Stomach (tissue), 4 donors: ENCODE measurements around the gene FBRSL1.

Experiments used
- EP300 ChIP-seq: sonication (generic); formaldehyde crosslinking; IDR thresholded peaks from one replicate; pipeline ENCODE4 v1.6.1; 2017; ENCODE audit warnings: antibody characterized with exemption
- POLR2A ChIP-seq, 4 donors: fragments of 450-650 bp; IDR thresholded peaks; one replicate each; pipeline ENCODE4 v1.6.1; 2016; ENCODE audit warnings: antibody characterized with exemption in 4 of 4, control low read depth in 2 of 4, mild to moderate bottlenecking in 1 of 4, moderate library complexity in 1 of 4
- POLR2AphosphoS5 ChIP-seq, 3 donors: sonication (generic); formaldehyde crosslinking; IDR thresholded peaks; one replicate each; pipeline ENCODE4 v1.6.1; 2016; ENCODE audit warnings: antibody characterized with exemption in 3 of 3
- TF ChIP-seq, protein P1 (sequence below), 7 experiments: fragments of 450-650 bp in 4 of 7; fragments of 200-600 bp in 3 of 7; sonication (generic) in 3 of 7; IDR thresholded peaks; one replicate each; pipeline ENCODE4 v1.5.1; 2016 to 2019; ENCODE audit warnings: antibody characterized with exemption in 7 of 7, control low read depth in 2 of 7, mild to moderate bottlenecking in 1 of 7

DNA sequence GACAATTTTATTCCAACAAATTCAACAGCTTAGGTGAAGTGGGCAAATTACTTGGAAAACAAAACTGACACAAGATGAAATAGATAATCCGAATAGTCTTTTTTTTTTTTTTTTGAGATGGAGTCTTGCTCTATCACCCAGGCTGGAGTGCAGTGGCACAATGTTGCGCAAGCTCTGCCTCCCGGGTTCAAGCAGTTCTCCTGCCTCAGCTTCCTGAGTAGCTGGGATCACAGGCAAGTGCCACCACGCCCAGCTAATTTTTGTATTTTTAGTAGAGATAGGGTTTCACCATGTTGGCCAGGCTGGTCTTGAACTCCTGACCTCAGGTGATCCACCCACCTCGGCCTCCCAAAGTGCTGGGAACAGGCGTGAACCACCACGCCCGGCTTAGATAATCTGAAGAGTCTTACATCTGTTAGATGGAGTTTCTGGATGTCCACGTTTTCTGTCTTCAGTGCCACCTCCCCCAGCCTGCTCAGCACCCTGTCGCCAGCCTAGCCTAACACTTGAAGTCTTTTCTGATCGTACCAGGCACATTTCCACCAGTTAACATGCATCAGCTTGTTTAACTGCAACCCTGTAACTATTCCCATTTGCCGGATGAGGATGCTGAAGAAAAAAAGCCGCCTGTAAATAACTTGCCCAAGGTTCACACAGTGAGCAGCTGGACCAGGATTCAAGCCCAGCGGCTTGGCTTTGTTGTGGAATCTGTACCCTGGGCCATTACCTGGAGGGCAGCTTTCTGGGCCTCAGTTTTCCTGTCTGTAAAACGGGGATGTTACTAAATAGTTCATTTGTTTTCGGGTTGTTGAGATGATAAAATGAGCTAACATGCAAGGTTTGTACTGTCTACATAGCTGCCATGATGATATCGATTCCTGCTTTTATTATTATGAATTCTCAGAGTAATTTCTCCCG is 26.4 kb downstream of the FBRSL1 start:
- no peak for TF ChIP-seq POLR2A (IDR thresholded peaks at IDR 0.05)
- no peak for TF ChIP-seq EP300
- TF ChIP-seq, protein P1, sequence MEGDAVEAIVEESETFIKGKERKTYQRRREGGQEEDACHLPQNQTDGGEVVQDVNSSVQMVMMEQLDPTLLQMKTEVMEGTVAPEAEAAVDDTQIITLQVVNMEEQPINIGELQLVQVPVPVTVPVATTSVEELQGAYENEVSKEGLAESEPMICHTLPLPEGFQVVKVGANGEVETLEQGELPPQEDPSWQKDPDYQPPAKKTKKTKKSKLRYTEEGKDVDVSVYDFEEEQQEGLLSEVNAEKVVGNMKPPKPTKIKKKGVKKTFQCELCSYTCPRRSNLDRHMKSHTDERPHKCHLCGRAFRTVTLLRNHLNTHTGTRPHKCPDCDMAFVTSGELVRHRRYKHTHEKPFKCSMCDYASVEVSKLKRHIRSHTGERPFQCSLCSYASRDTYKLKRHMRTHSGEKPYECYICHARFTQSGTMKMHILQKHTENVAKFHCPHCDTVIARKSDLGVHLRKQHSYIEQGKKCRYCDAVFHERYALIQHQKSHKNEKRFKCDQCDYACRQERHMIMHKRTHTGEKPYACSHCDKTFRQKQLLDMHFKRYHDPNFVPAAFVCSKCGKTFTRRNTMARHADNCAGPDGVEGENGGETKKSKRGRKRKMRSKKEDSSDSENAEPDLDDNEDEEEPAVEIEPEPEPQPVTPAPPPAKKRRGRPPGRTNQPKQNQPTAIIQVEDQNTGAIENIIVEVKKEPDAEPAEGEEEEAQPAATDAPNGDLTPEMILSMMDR (IDR thresholded peaks at IDR 0.05): no peak
- no peak for TF ChIP-seq POLR2AphosphoS5 (IDR thresholded peaks at IDR 0.05)
